H1 (cell line): ENCODE data around the gene IFT81. TPM values are rescaled to one million over a fixed set of nuclear protein-coding genes. Genes with fewer than 3 reads are reported as not detected.

ENCODE experiments used
- CTCF ChIA-PET: fragments of 300-600 bp; sonication (Branson Sonifier 250); formaldehyde crosslinking; loops from one replicate; lab custom pipeline; 2021; ENCODE audit not compliant: partially characterized antibody; lab: Charles Lee
- POLR2A ChIA-PET: fragments of 300-600 bp; sonication (Branson Sonifier 250); formaldehyde crosslinking; loops from one replicate; lab custom pipeline; 2021; ENCODE audit warnings: inconsistent platforms; ENCODE audit not compliant: partially characterized antibody; lab: Charles Lee
- DNase-seq, 2 experiments: peaks; one replicate each; pipeline versions ENCODE4 v3.0.0 to v3.0.0-alpha.2; 2010 to 2022; ENCODE audit warnings: low spot score in 2 of 2, low read depth in 1 of 2, mixed read lengths in 1 of 2
- FAIRE-seq: peaks from 2 replicates; lab custom pipeline; 2011; peaks lifted over from hg19 to GRCh38; lab: Jason Lieb, UNC
- H2AFZ ChIP-seq: 2 replicates; pipeline ENCODE4 v1.8.1; 2012; ENCODE audit warnings: low read length, inconsistent platforms
- H2AK5ac ChIP-seq: 2 replicates; pipeline ENCODE4 v1.6.1; 2013; ENCODE audit warnings: low read depth, low read length
- H2BK120ac ChIP-seq: replicated peaks from 2 replicates; pipeline ENCODE3; 2013; ENCODE audit warnings: low read depth, low read length, inconsistent platforms
- H2BK12ac ChIP-seq: 2 replicates; pipeline ENCODE4 v1.6.1; 2013; ENCODE audit warnings: low read depth, low read length
- H2BK15ac ChIP-seq: 2 replicates; pipeline ENCODE4 v1.6.1; 2013; ENCODE audit warnings: low read length
- H2BK20ac ChIP-seq: 2 replicates; pipeline ENCODE4 v1.6.1; 2013; ENCODE audit warnings: low read length
- H2BK5ac ChIP-seq: 2 replicates; pipeline ENCODE4 v1.6.1; 2013; ENCODE audit warnings: low read depth, low read length
- H3K14ac ChIP-seq: 2 replicates; pipeline ENCODE4 v1.6.1; 2013; ENCODE audit warnings: inconsistent platforms; ENCODE audit not compliant: insufficient read length
- H3K18ac ChIP-seq: 2 replicates; pipeline ENCODE4 v1.6.1; 2013; ENCODE audit warnings: low read length; ENCODE audit errors: extremely low read depth
- H3K23ac ChIP-seq: 2 replicates; pipeline ENCODE4 v1.6.1; 2013; ENCODE audit warnings: inconsistent platforms; ENCODE audit not compliant: insufficient read length
- H3K23me2 ChIP-seq: 2 replicates; pipeline ENCODE4 v1.6.1; 2013; ENCODE audit warnings: low read depth, low read length
- H3K27ac ChIP-seq: 2 replicates; pipeline ENCODE4 v1.6.1; 2011; ENCODE audit warnings: low read depth, low read length, inconsistent platforms
- H3K27me3 ChIP-seq, 4 experiments: replicated peaks in 1 of 4; 1 replicate in 1 of 4; 2 replicates in 3 of 4; pipeline versions ENCODE4 v1.6.1 to v1.8.1; 2011 to 2013; ENCODE audit warnings: low read length in 3 of 4, mild to moderate bottlenecking in 3 of 4, inconsistent platforms in 2 of 4, mixed read lengths in 2 of 4, moderate library complexity in 1 of 4; ENCODE audit not compliant: control insufficient read depth in 3 of 4, insufficient read depth in 3 of 4; ENCODE audit errors: extremely low read depth in 1 of 4
- H3K36me3 ChIP-seq, 4 experiments: 2 replicates each; pipeline versions ENCODE4 v1.6.1 to v1.8.1; 2011 to 2013; ENCODE audit warnings: mild to moderate bottlenecking in 4 of 4, low read length in 3 of 4, moderate library complexity in 2 of 4, control low read depth in 1 of 4, inconsistent platforms in 1 of 4; ENCODE audit not compliant: insufficient read depth in 4 of 4, control insufficient read depth in 2 of 4
- H3K4ac ChIP-seq: replicated peaks from 2 replicates; pipeline ENCODE3; 2013; ENCODE audit warnings: low read length, low read depth, mixed read lengths, inconsistent platforms; ENCODE audit not compliant: insufficient read length
- H3K4me1 ChIP-seq, 4 experiments: replicated peaks in 1 of 4; 1 replicate in 1 of 4; 2 replicates in 3 of 4; pipeline versions ENCODE4 v1.6.1 to v1.8.1; 2011 to 2013; ENCODE audit warnings: low read length in 3 of 4, inconsistent platforms in 2 of 4, mixed read lengths in 1 of 4; ENCODE audit not compliant: insufficient read depth in 4 of 4, control insufficient read depth in 3 of 4
- H3K4me2 ChIP-seq, 2 experiments: 2 replicates each; pipeline versions ENCODE4 v1.6.1 to v1.8.1; 2011 to 2013; ENCODE audit warnings: low read depth in 2 of 2, low read length in 2 of 2, control low read depth in 1 of 2, inconsistent platforms in 1 of 2, mild to moderate bottlenecking in 1 of 2; ENCODE audit not compliant: insufficient read depth in 1 of 2
- H3K4me3 ChIP-seq, 4 experiments: fragments of 200-600, 300-600 bp in 1 of 4; sonication (generic), shearing (Covaris generic), sonication (Bioruptor Twin) in 1 of 4; 2 replicates each; pipeline versions ENCODE4 v1.5.1 to v1.8.1; 2011 to 2016; ENCODE audit warnings: low read length in 4 of 4, low read depth in 3 of 4, control low read depth in 2 of 4, inconsistent platforms in 2 of 4, mild to moderate bottlenecking in 2 of 4, mixed read lengths in 1 of 4, moderate library complexity in 1 of 4; ENCODE audit not compliant: insufficient read depth in 2 of 4; ENCODE audit errors: extremely low read depth in 1 of 4
- H3K56ac ChIP-seq: replicated peaks from 2 replicates; pipeline ENCODE3; 2013; ENCODE audit warnings: low read depth, mild to moderate bottlenecking, mixed read lengths, low read length, inconsistent platforms; ENCODE audit not compliant: insufficient read length
- H3K79me1 ChIP-seq: 2 replicates; pipeline ENCODE4 v1.6.1; 2013; ENCODE audit warnings: low read depth, low read length, control low read depth
- H3K79me2 ChIP-seq, 2 experiments: 2 replicates each; pipeline versions ENCODE4 v1.6.1 to v1.8.1; 2012 to 2013; ENCODE audit warnings: low read length in 2 of 2, mild to moderate bottlenecking in 2 of 2, inconsistent platforms in 1 of 2; ENCODE audit not compliant: insufficient read depth in 2 of 2, control insufficient read depth in 1 of 2
- H3K9ac ChIP-seq, 4 experiments: replicated peaks in 1 of 4; 1 replicate in 1 of 4; 2 replicates in 3 of 4; pipeline versions ENCODE4 v1.6.1 to v1.8.1; 2011 to 2013; ENCODE audit warnings: low read depth in 3 of 4, low read length in 3 of 4, control low read depth in 2 of 4, mild to moderate bottlenecking in 2 of 4, moderate library complexity in 2 of 4, inconsistent platforms in 1 of 4; ENCODE audit errors: extremely low read depth in 1 of 4
- H3K9me3 ChIP-seq, 2 experiments: 2 replicates each; pipeline versions ENCODE4 v1.6.1 to v1.8.1; 2012 to 2013; ENCODE audit warnings: mild to moderate bottlenecking in 2 of 2, moderate library complexity in 2 of 2, control low read depth in 1 of 2, inconsistent platforms in 1 of 2, low read depth in 1 of 2, low read length in 1 of 2, mixed read lengths in 1 of 2; ENCODE audit not compliant: insufficient read depth in 2 of 2
- H4K20me1 ChIP-seq, 2 experiments: replicated peaks in 1 of 2; 2 replicates each; pipeline versions ENCODE3 to v1.8.1; 2011 to 2013; ENCODE audit warnings: inconsistent platforms in 2 of 2, low read length in 2 of 2, mild to moderate bottlenecking in 1 of 2; ENCODE audit not compliant: insufficient read depth in 2 of 2, control insufficient read depth in 1 of 2
- H4K5ac ChIP-seq: 2 replicates; pipeline ENCODE4 v1.6.1; 2013; ENCODE audit warnings: low read length, low read depth, mixed read lengths, inconsistent platforms; ENCODE audit not compliant: insufficient read length
- H4K8ac ChIP-seq: 2 replicates; pipeline ENCODE4 v1.8.0; 2013; ENCODE audit warnings: mild to moderate bottlenecking, moderate library complexity, low read length, inconsistent platforms; ENCODE audit not compliant: insufficient read depth; ENCODE audit errors: extremely low read depth
- H4K91ac ChIP-seq: replicated peaks from 2 replicates; pipeline ENCODE3; 2013; ENCODE audit warnings: low read length, mixed read lengths, inconsistent platforms; ENCODE audit not compliant: insufficient read length
- BACH1 ChIP-seq: IDR thresholded peaks from 2 replicates; pipeline ENCODE4 v1.6.1; 2012; ENCODE audit warnings: low read length, improper control_type of control experiment
- BRCA1 ChIP-seq: IDR thresholded peaks from 2 replicates; pipeline ENCODE4 v1.6.1; 2012; ENCODE audit warnings: low read depth, low read length, improper control_type of control experiment
- CBX8 ChIP-seq: fragments of 300-800, 300-1000 bp; sonication (generic); IDR thresholded peaks from 2 replicates; pipeline ENCODE4 v1.7.1; 2016; ENCODE audit warnings: low read depth, low read length, borderline replicate concordance
- EZH2 ChIP-seq: fragments of 200-600 bp; sonication (generic); IDR thresholded peaks from 2 replicates; pipeline ENCODE4 v1.7.1; 2012; ENCODE audit warnings: low read depth, mild to moderate bottlenecking, moderate library complexity, low read length, inconsistent platforms; ENCODE audit not compliant: severe bottlenecking
- JUN ChIP-seq: IDR thresholded peaks from 2 replicates; pipeline ENCODE4 v1.6.1; 2011; ENCODE audit warnings: low read depth, mild to moderate bottlenecking, improper control_type of control experiment, low read length
- MAX ChIP-seq: IDR thresholded peaks from 2 replicates; pipeline ENCODE4 v1.6.1; 2012; ENCODE audit warnings: inconsistent platforms
- NANOG ChIP-seq: IDR thresholded peaks from 2 replicates; pipeline ENCODE4 v1.6.1; 2011; ENCODE audit warnings: low read length, low read depth, mild to moderate bottlenecking, inconsistent platforms; ENCODE audit not compliant: insufficient read depth, poor library complexity, severe bottlenecking
- RFX5 ChIP-seq: IDR thresholded peaks from 2 replicates; pipeline ENCODE4 v1.6.1; 2011; ENCODE audit warnings: low read depth, low read length, improper control_type of control experiment, borderline replicate concordance
- RNF2 ChIP-seq: fragments of 200-900, 300-1000 bp; sonication (generic); IDR thresholded peaks from 2 replicates; pipeline ENCODE4 v1.7.1; 2016; ENCODE audit warnings: borderline replicate concordance, low read depth, mild to moderate bottlenecking, antibody characterized with exemption, low read length; ENCODE audit not compliant: poor library complexity, severe bottlenecking; ENCODE audit errors: missing control alignments
- SIN3A ChIP-seq, 2 experiments: IDR thresholded peaks in 1 of 2; conservative IDR thresholded peaks in 1 of 2; 2 replicates each; pipeline ENCODE4 v1.6.1; 2011 to 2012; ENCODE audit warnings: low read length in 2 of 2, improper control_type of control experiment in 1 of 2, low read depth in 1 of 2, mild to moderate bottlenecking in 1 of 2
- TAF1 ChIP-seq: IDR thresholded peaks from 2 replicates; pipeline ENCODE4 v1.6.1; 2011; ENCODE audit warnings: mild to moderate bottlenecking, low read depth, low read length
- TBP ChIP-seq: IDR thresholded peaks from 2 replicates; pipeline ENCODE4 v1.6.1; 2011; ENCODE audit warnings: low read depth, low read length, improper control_type of control experiment
- TEAD4 ChIP-seq: IDR thresholded peaks from 2 replicates; pipeline ENCODE4 v1.6.1; 2012; ENCODE audit warnings: low read depth, low read length, inconsistent platforms, mixed read lengths
- polyA plus RNA-seq, 7 experiments: library from polyadenylated mRNA; depleted of rRNA in 3 of 7; stranded (reverse) in 5 of 7; unstranded in 2 of 7; fragments of >200 nt in 5 of 7; fragments of 200-250 nt in 2 of 7; gene quantifications; 1 replicate in 5 of 7; 2 replicates in 1 of 7; 4 replicates in 1 of 7; pipeline versions ENCODE4 v1.2.1 to v1.2.3, GENCODE V29; 2011 to 2013; ENCODE audit warnings: missing spikeins in 2 of 7, mixed read lengths in 2 of 7
- total RNA-seq: library from RNA; stranded (reverse); fragmentation: NEBNext Ultra II Directional; extraction: Animal tissue kit (Norgen Biotek cat#: 25700); gene quantifications from 2 replicates; pipeline ENCODE4 v1.2.1, GENCODE V29; 2021

IFT81 gene
- total and polyA plus RNA-seq, 2 of the 8 experiments (the other 6 are each of a cell fraction or from before 2014, with no cell fraction given): 4.1 to 14.5 TPM

DNA sequence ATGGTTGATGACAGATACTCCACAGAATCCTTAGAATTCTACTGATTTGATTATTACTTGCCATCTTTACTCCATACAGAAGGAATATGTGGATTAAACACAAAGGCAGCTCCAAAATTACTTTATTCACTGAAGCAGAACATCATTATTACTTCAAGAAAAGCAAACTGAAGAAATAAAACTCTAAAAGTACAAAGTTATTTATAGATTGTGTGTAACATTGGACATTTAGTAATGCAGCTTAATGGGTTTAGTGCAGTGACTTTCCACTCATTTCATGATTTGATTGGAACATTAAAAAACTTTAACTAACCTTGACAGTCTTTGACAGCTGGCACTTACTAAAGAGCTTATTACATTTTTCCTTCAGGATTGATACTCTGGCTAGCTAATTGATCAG, 97.9 kb downstream of the IFT81 start:
- Histone ChIP-seq H3K23me2 (no peaks in the 10 kb centered on the region), H2AFZ (no peak overlapping the region), H3K4me3 (no peak overlapping the region), H2BK120ac (no peak overlapping the region), H2BK5ac (no peak overlapping the region), H4K8ac (no peak overlapping the region), H2BK12ac (no peak overlapping the region), H3K14ac (no peak overlapping the region), H3K23ac (no peak overlapping the region), H2BK15ac (no peak overlapping the region), H4K91ac (no peak overlapping the region), H3K18ac (no peak overlapping the region), H3K9ac (no peak overlapping the region), H4K5ac (no peak overlapping the region), H2BK20ac (no peak overlapping the region), H3K79me1 (no peaks in the 10 kb centered on the region), H3K27ac (no peak overlapping the region), H3K4me1 (peaks cover 0 to 2% (median 0%) of the 10 kb centered on the region in 4 experiments; a peak in 1 of 7 replicates), H3K36me3 (no peaks in the 10 kb centered on the region), H4K20me1 (peaks cover 0 to 1% of the 10 kb centered on the region in 2 experiments), H3K27me3 (no peaks in the 10 kb centered on the region), H3K4me2 (no peak overlapping the region), H3K79me2 (no peaks in the 10 kb centered on the region), H2AK5ac (no peak overlapping the region), H3K4ac (no peak overlapping the region), H3K9me3 (no peaks in the 10 kb centered on the region), H3K56ac (no peak overlapping the region)
- DNase-seq (no peak), FAIRE-seq (no peak)
- ChIA-PET CTCF (interaction anchor here (0.7 to 4.8 kb wide), 2 partner anchors 22 to 97 kb away, joined by 3 to 17 read pairs; no protein-coding TSS in a partner anchor), POLR2A (interaction anchor here (1.6 kb wide), 1 partner anchor 58 kb away, joined by 4 read pairs; no protein-coding TSS in a partner anchor)
- no peak for TF ChIP-seq RNF2
- TF ChIP-seq MAX: no peak
- no peak for TF ChIP-seq EZH2
- no peak for TF ChIP-seq JUN
- no peak for TF ChIP-seq TAF1
- no peak for TF ChIP-seq TEAD4
- TF ChIP-seq BACH1: no peak
- no peak for TF ChIP-seq BRCA1
- no peak for TF ChIP-seq CBX8
- no peak for TF ChIP-seq RFX5
- no peak for TF ChIP-seq NANOG
- no peak for TF ChIP-seq SIN3A (conservative IDR thresholded peaks at IDR 0.05 in 1 of 2, IDR thresholded peaks at IDR 0.05 in 1 of 2; ENCODE audit: low read depth in 1 of 2, low read length in 2 of 2)
- TF ChIP-seq TBP: no peak
